Type B pancreatic cell (in vitro differentiated cells): Measurements from ENCODE around the gene FREM1. TPM values are rescaled to one million over a fixed set of nuclear protein-coding genes. Genes with fewer than 3 reads are reported as not detected.

Experiments
- DNase-seq: peaks from one replicate; pipeline ENCODE4 v3.0.0; 2021; ENCODE audit warnings: mixed read lengths; ENCODE audit not compliant: unreplicated experiment; ENCODE audit errors: extremely low spot score
- H3K27ac Mint-ChIP-seq: 2 replicates; pipeline ENCODE4 v1.8.0; 2021; ENCODE audit warnings: mild to moderate bottlenecking, mixed read lengths
- H3K27me3 Mint-ChIP-seq: 2 replicates; pipeline ENCODE4 v1.8.0; 2021; ENCODE audit warnings: mixed read lengths
- H3K36me3 Mint-ChIP-seq: 2 replicates; pipeline ENCODE4 v1.8.0; 2021; ENCODE audit warnings: mixed read lengths
- H3K4me1 Mint-ChIP-seq: one replicate; pipeline ENCODE4 v1.8.0; 2021; ENCODE audit warnings: mixed read lengths; ENCODE audit not compliant: unreplicated experiment
- H3K4me3 Mint-ChIP-seq: 2 replicates; pipeline ENCODE4 v1.8.0; 2021; ENCODE audit warnings: mild to moderate bottlenecking, mixed read lengths
- H3K9me3 Mint-ChIP-seq: 2 replicates; pipeline ENCODE4 v1.8.0; 2021; ENCODE audit warnings: mixed read lengths
- total RNA-seq: library from RNA; stranded (reverse); gene quantifications from 2 replicates; pipeline ENCODE4 v1.2.1, GENCODE V29; 2021; ENCODE audit warnings: low replicate concordance
- TF ChIP-seq, protein P1 (sequence below): fragments of 200-600 bp; sonication (generic); conservative IDR thresholded peaks from 2 replicates; pipeline ENCODE4 v1.5.0; 2021; ENCODE audit warnings: antibody characterized with exemption, mild to moderate bottlenecking

The FREM1 gene
- total RNA-seq, 1 donor from 2014 or later, result 50.8 TPM

DNA sequence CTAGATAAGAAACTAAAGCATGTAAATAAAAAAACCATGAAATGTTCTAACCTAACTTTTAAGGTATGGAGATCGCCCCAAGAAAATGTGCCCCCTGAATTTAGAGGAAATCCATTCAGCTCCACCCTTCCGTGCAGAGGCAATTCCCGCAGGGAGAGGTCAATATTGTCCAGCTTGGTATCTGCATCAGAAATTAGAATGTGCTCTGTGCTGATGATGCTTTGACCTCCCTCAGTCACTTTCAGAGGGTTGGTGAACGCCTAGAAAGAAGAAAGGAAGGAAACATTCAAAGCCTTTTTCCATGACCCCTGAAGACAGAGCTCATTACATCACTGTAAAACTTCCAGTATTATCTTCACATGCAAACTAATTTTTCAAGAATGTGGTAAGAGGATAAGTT, 91.0 kb downstream of the FREM1 start:
- Mint-ChIP-seq H3K4me3 (no peak overlapping the region), H3K27me3 (no peaks in the 10 kb centered on the region), H3K9me3 (no peaks in the 10 kb centered on the region), H3K27ac (no peak overlapping the region), H3K36me3 (peaks cover 26% of the 10 kb centered on the region), H3K4me1 (no peaks in the 10 kb centered on the region)
- TF ChIP-seq, protein P1, sequence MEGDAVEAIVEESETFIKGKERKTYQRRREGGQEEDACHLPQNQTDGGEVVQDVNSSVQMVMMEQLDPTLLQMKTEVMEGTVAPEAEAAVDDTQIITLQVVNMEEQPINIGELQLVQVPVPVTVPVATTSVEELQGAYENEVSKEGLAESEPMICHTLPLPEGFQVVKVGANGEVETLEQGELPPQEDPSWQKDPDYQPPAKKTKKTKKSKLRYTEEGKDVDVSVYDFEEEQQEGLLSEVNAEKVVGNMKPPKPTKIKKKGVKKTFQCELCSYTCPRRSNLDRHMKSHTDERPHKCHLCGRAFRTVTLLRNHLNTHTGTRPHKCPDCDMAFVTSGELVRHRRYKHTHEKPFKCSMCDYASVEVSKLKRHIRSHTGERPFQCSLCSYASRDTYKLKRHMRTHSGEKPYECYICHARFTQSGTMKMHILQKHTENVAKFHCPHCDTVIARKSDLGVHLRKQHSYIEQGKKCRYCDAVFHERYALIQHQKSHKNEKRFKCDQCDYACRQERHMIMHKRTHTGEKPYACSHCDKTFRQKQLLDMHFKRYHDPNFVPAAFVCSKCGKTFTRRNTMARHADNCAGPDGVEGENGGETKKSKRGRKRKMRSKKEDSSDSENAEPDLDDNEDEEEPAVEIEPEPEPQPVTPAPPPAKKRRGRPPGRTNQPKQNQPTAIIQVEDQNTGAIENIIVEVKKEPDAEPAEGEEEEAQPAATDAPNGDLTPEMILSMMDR, result no peak
- DNase-seq, result no peak

DNA sequence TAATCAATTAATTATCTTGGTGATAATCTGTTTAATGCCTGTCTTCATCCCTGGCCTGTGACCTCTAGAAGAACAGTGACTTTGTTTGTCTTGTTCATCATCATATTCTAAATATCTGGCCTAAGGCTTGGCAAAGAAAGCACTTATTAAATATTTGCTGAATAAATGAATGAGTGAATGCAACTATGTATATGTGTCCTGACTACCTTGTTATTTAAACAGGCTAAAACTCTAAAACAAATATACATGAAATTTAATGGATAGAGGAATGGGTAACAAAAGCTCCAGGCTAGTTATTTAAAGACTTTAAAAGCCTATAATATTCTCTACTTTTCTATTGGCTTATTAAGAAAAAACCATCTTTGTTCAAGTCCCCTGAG, 96.0 kb downstream of the FREM1 start:
- Mint-ChIP-seq H3K4me3 (no peak overlapping the region), H3K27ac (no peak overlapping the region), H3K27me3 (no peaks in the 10 kb centered on the region), H3K9me3 (no peaks in the 10 kb centered on the region), H3K4me1 (peaks cover 7% of the 10 kb centered on the region), H3K36me3 (peaks cover 19% of the 10 kb centered on the region)
- no peak for DNase-seq
- TF ChIP-seq, protein P1, result no peak

DNA sequence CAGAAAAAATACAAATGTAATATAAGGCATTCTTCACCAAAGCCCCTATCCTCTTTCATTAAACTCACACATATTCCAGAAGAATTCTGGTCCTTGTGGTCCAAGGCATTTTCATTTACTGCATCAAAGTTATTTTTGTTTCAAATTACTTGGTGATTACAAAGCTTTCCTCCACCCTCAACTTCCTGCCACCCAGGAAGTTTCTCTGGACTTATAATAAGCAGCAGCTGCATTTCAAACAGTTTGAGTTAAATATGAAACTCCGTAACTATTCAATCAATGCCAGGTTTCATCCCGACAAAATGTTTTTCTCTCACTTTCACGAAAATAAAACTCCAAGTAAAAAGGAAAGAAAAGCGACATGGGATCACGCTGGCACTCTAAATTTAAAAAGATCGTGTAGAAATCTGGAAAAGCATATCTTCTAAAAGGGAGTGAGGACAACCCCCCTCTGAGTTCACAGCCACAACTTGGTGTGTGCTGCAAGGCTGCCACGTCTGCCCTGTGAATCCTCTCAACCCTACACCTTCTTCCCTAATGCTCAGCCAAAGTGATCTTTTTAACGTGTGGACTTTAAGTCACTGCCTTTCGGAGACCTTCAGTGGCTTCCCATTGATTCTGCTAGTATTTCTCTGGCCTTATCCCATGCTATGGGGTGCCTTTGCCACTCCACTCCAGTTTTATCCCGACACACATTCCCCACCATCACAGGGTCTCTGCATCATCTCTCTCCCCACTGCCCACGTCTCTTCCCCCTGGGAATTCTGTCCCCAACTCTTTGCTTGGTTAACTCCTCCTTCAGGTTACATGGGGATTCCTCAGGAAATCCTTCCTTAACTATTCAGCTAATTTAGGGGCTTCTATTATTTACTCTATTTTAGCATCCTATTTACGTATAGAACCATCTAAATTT, 96.6 kb downstream of the FREM1 start:
- H3K36me3 Mint-ChIP-seq, result peaks cover 19% of the 10 kb centered on the region
- DNase-seq, result no peak
- TF ChIP-seq, protein P1, result no peak
- peaks cover 7% of the 10 kb centered on the region for H3K4me1 Mint-ChIP-seq
- H3K27me3 Mint-ChIP-seq, result no peaks in the 10 kb centered on the region
- peaks cover 1% of the 10 kb centered on the region for H3K9me3 Mint-ChIP-seq
- H3K4me3 Mint-ChIP-seq, result no peak overlapping the region
- H3K27ac Mint-ChIP-seq, result no peak overlapping the region

DNA sequence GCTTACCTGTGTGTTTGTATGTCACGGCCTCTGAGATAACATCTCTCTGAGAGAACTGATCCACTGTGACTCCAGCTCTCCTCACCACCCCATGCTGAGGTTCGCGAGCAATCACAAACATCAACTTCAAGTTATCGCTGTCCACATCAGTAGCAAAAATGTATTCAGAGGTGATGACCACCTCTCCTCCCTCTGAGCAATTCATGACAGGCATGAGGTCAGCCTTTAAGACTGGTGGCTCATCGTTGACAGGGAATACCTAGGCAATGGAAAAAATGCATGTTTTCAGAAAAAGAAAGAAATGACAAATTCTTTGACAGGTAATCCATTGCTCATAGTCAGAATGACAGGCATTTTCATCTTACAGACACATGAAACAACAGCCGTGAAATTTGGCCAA, 97.4 kb downstream of the FREM1 start:
- Mint-ChIP-seq H3K9me3 (peaks cover 9% of the 10 kb centered on the region), H3K36me3 (peaks cover 16% of the 10 kb centered on the region), H3K4me3 (no peak overlapping the region), H3K27me3 (no peaks in the 10 kb centered on the region), H3K27ac (no peak overlapping the region), H3K4me1 (peaks cover 7% of the 10 kb centered on the region)
- no peak for DNase-seq
- TF ChIP-seq, protein P1, result no peak

DNA sequence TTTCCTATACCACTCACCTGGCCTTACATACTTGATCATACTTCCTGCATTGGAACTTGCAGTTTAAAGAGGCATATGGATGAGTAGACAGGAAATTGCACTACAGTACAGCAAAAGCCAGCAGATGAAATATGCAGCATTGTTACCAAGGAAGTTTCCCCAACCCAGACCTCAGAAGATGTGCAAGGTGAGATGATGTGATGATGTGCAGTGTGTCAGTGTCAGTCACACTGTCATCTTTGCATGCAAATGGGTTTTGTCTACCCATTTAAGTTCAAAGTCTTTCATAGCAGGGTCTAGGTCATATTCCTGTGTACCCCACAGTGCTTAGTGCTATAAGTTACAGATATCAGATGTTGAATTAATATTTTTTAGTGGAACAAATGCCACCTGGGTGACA, 98.4 kb downstream of the FREM1 start:
- Mint-ChIP-seq H3K4me3 (no peak overlapping the region), H3K9me3 (peaks cover 10% of the 10 kb centered on the region), H3K4me1 (peaks cover 7% of the 10 kb centered on the region), H3K27me3 (no peaks in the 10 kb centered on the region), H3K27ac (no peak overlapping the region), H3K36me3 (peaks cover 12% of the 10 kb centered on the region)
- DNase-seq, result no peak
- TF ChIP-seq, protein P1, result no peak
